Endothelial cell (in vitro differentiated cells): ENCODE measurements around the gene ADAMTS5. TPM values are rescaled to one million over a fixed set of nuclear protein-coding genes. Genes with fewer than 3 reads are reported as not detected.

ENCODE experiments used
- DNase-seq: peaks from one replicate; pipeline ENCODE4 v3.0.0; 2021; ENCODE audit warnings: low spot score
- H3K27ac Mint-ChIP-seq: one replicate; pipeline ENCODE4 v1.8.0; 2021; ENCODE audit warnings: mixed read lengths, inconsistent platforms; ENCODE audit not compliant: unreplicated experiment
- H3K27me3 Mint-ChIP-seq: one replicate; pipeline ENCODE4 v1.8.0; 2021; ENCODE audit warnings: mild to moderate bottlenecking, moderate library complexity, mixed read lengths, inconsistent platforms; ENCODE audit not compliant: unreplicated experiment
- H3K36me3 Mint-ChIP-seq: one replicate; pipeline ENCODE4 v1.8.0; 2021; ENCODE audit warnings: mild to moderate bottlenecking, low read depth, mixed read lengths, inconsistent platforms; ENCODE audit not compliant: unreplicated experiment
- H3K4me1 Mint-ChIP-seq: one replicate; pipeline ENCODE4 v1.8.0; 2021; ENCODE audit warnings: mild to moderate bottlenecking, mixed read lengths, inconsistent platforms; ENCODE audit not compliant: unreplicated experiment
- H3K4me3 Mint-ChIP-seq: one replicate; pipeline ENCODE4 v1.8.0; 2021; ENCODE audit warnings: mild to moderate bottlenecking, mixed read lengths, inconsistent platforms; ENCODE audit not compliant: unreplicated experiment
- H3K9me3 Mint-ChIP-seq: one replicate; pipeline ENCODE4 v1.8.0; 2021; ENCODE audit warnings: mixed read lengths, inconsistent platforms; ENCODE audit not compliant: unreplicated experiment
- total RNA-seq: library from RNA; stranded (reverse); fragmentation: NEBNext Ultra II Directional; extraction: Animal tissue kit (Norgen Biotek cat#: 25700); gene quantifications from one replicate; pipeline ENCODE4 v1.2.1, GENCODE V29; 2021; ENCODE audit not compliant: unreplicated experiment
- TF ChIP-seq, protein P1 (sequence below): fragments of 200-600 bp; sonication (generic); IDR thresholded peaks from one replicate; pipeline ENCODE4 v1.5.0; 2021; ENCODE audit warnings: antibody characterized with exemption; ENCODE audit not compliant: unreplicated experiment

ADAMTS5 gene
- total RNA-seq, 1 donor from 2014 or later = 0.33 TPM

DNA sequence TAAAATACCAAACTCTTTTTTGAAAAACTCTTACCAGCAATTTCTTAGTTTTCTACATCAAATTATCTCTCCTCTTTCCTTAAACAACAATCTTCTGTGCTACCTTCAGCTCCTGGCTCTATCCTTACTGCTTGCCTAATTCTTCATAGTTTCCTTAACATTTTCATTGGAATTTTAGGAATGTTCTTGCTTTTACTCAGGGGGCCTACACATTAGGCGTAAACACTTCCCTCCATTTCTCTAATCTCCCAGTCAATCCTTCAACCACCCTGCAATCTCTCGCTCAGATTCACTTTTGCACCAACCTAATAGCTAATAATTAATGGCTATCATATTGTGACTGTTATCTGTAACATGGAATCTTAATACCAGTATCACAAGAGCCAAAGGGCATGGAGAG lies 50.1 kb downstream of the ADAMTS5 start:
- Mint-ChIP-seq H3K9me3 (no peaks in the 10 kb centered on the region), H3K4me1 (no peaks in the 10 kb centered on the region), H3K27me3 (no peaks in the 10 kb centered on the region), H3K27ac (no peak overlapping the region), H3K36me3 (no peaks in the 10 kb centered on the region), H3K4me3 (no peak overlapping the region)
- DNase-seq = no peak
- TF ChIP-seq, protein P1, sequence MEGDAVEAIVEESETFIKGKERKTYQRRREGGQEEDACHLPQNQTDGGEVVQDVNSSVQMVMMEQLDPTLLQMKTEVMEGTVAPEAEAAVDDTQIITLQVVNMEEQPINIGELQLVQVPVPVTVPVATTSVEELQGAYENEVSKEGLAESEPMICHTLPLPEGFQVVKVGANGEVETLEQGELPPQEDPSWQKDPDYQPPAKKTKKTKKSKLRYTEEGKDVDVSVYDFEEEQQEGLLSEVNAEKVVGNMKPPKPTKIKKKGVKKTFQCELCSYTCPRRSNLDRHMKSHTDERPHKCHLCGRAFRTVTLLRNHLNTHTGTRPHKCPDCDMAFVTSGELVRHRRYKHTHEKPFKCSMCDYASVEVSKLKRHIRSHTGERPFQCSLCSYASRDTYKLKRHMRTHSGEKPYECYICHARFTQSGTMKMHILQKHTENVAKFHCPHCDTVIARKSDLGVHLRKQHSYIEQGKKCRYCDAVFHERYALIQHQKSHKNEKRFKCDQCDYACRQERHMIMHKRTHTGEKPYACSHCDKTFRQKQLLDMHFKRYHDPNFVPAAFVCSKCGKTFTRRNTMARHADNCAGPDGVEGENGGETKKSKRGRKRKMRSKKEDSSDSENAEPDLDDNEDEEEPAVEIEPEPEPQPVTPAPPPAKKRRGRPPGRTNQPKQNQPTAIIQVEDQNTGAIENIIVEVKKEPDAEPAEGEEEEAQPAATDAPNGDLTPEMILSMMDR = no peak

DNA sequence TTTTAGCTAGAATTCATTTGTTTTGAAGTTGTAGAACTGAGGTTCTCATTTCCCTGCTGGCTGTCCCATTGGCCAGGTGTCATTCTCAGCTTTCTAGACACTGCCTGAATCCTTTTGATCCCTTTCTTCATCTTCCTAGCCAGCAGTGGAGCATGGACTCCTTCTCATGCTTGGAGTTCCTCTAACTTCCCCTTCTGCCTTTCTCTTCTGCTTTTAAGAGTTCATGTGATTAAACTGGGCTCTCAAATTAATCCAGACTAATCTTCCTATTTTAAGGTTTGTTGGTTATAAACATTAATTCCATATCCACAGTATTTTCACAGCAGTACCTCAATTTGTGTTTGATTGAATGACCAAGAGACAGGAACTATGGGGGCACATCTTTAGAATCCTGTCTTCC lies 52.3 kb downstream of the ADAMTS5 start:
- Mint-ChIP-seq H3K27ac (no peak overlapping the region), H3K4me1 (no peaks in the 10 kb centered on the region), H3K9me3 (no peaks in the 10 kb centered on the region), H3K4me3 (no peak overlapping the region), H3K36me3 (no peaks in the 10 kb centered on the region), H3K27me3 (no peaks in the 10 kb centered on the region)
- no peak for DNase-seq
- TF ChIP-seq, protein P1 = no peak

DNA sequence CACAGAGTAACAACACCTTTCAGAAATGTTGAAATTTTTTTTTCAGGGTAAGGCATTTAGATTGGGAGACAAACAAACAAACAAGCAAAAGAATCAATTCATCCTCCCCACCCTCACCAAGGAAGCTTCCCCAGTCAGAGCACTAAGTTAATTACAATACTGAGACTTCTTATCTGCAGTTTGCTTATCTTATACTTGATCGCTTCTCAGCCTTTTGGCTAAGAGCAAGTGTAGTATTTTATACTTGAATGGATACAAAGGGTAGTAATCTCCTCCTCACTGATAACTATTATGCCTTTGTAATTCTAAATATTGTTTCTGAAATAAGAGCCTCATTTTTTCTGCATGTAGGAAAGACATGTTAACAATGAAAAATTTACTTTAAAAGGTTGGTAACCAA lies 54.4 kb downstream of the ADAMTS5 start:
- Mint-ChIP-seq H3K4me1 (peaks cover 3% of the 10 kb centered on the region), H3K36me3 (no peaks in the 10 kb centered on the region), H3K9me3 (no peaks in the 10 kb centered on the region), H3K27me3 (no peaks in the 10 kb centered on the region), H3K27ac (no peak overlapping the region), H3K4me3 (no peak overlapping the region)
- TF ChIP-seq, protein P1 = no peak
- no peak for DNase-seq

DNA sequence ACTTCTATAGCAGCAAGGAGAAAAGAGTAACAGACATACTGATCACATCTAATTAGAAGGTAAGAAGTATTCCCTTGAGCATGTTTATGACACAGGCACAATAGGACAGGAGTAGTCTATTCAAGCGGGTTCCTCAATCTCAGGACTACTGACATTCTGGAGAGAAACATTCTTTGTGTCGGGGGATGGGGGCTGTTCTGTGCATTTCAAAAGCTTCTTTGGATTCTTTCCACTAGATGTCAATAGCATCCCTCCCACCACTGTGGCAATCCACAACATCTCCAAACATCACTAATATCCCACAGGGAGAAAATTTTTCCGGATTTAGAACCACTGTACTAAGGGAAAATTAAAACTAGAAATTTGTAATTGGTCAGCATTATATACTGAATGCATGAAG lies 56.9 kb downstream of the ADAMTS5 start:
- peak; percentile 53 for DNase-seq
- no peaks in the 10 kb centered on the region for H3K36me3 Mint-ChIP-seq
- no peak overlapping the region for H3K4me3 Mint-ChIP-seq
- H3K9me3 Mint-ChIP-seq = no peaks in the 10 kb centered on the region
- H3K4me1 Mint-ChIP-seq = peaks cover 3% of the 10 kb centered on the region
- TF ChIP-seq, protein P1 = peak; percentile 15
- H3K27me3 Mint-ChIP-seq = no peaks in the 10 kb centered on the region
- no peak overlapping the region for H3K27ac Mint-ChIP-seq

DNA sequence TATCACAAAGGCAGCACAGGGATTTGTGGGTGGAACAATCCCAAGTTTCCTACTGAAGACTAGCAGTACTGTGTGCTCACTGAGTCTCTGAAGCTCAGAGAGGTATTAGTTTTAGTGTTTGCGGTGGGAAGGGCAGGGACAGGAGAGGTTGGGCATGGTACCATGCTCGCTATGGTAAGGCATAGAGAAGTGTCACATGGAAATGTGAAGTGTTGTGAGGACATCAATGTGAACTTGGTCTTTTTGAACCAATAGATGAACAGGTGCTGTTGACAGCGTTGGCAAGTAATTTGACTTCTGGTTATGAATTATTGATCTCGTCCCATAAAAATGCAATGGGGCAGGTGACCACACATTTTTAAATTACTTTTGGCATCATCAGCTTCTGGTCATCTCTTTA lies 65.9 kb downstream of the ADAMTS5 start:
- no peaks in the 10 kb centered on the region for H3K36me3 Mint-ChIP-seq
- H3K27ac Mint-ChIP-seq = no peak overlapping the region
- TF ChIP-seq, protein P1 = no peak
- H3K4me3 Mint-ChIP-seq = no peak overlapping the region
- H3K27me3 Mint-ChIP-seq = no peaks in the 10 kb centered on the region
- H3K9me3 Mint-ChIP-seq = no peaks in the 10 kb centered on the region
- H3K4me1 Mint-ChIP-seq = no peaks in the 10 kb centered on the region
- DNase-seq = no peak
